ENCODE results near the gene CD300LD.

Gene CD300LD

DNA sequence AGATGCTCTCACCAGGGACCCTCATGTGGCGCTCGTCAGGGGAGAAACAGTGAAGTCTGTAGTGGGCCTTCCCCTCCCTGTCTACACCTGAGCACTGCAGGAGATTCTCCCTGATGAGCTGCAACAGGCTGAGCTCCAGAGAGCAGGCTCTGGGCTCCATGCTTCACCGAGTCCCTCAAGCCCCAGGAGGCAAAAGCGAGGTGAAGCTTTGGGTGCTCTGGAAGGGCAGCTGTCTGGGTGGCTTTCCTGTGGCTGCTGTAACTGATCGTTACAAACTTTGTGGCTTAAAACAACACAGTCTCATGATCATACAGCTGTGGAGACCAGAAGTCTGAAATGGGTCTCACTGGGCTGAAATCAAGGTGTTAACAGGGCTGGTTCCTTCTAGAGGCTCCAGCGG is 12.1 kb upstream of the CD300LD start:
- H3K36me3 ChIP-seq (replicated peaks) = no peaks in the 10 kb centered on the region
- no peaks in the 10 kb centered on the region for H3K27me3 ChIP-seq (replicated peaks)
- H3K27ac ChIP-seq = no peak overlapping the region
- in situ Hi-C loops (cut with HindIII; ENCODE audit: low pct_ligation_motif_present, low sequenced_read_pairs) = no loop called here
- TF ChIP-seq, protein P1, sequence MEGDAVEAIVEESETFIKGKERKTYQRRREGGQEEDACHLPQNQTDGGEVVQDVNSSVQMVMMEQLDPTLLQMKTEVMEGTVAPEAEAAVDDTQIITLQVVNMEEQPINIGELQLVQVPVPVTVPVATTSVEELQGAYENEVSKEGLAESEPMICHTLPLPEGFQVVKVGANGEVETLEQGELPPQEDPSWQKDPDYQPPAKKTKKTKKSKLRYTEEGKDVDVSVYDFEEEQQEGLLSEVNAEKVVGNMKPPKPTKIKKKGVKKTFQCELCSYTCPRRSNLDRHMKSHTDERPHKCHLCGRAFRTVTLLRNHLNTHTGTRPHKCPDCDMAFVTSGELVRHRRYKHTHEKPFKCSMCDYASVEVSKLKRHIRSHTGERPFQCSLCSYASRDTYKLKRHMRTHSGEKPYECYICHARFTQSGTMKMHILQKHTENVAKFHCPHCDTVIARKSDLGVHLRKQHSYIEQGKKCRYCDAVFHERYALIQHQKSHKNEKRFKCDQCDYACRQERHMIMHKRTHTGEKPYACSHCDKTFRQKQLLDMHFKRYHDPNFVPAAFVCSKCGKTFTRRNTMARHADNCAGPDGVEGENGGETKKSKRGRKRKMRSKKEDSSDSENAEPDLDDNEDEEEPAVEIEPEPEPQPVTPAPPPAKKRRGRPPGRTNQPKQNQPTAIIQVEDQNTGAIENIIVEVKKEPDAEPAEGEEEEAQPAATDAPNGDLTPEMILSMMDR (IDR thresholded peaks at IDR 0.05; ENCODE audit: low read depth, low read length, missing control alignments) = no peak
- no peak overlapping the region for H3K4me3 ChIP-seq (ENCODE audit: low read depth, low read length)
- DNase-seq = no peak

DNA sequence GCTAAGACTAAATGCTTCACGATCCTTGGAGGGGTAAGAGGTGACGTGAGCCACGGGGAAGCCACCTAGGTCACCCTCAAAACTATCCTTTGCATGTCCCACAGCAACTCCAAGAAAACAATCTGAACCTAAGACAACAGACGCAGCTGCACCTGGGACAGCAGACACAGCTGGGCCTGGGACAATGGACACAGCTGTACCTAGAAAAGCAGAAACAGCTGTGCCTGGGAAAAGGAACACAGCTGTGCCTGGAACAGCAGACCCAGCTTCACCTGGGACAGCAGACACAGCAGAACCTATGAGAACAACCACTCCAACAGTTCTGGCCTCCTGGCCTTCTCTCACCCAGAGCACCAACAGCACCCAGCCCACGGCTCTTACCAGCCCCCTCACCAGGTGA is 11.7 kb upstream of the CD300LD start:
- in situ Hi-C loops (cut with HindIII; ENCODE audit: low pct_ligation_motif_present, low sequenced_read_pairs) = no loop called here
- Histone ChIP-seq H3K36me3 (replicated peaks) (no peaks in the 10 kb centered on the region), H3K27ac (no peak overlapping the region), H3K27me3 (replicated peaks) (no peaks in the 10 kb centered on the region), H3K4me3 (ENCODE audit: low read depth, low read length) (no peak overlapping the region)
- TF ChIP-seq, protein P1 (IDR thresholded peaks at IDR 0.05; ENCODE audit: low read depth, low read length, missing control alignments) = no peak
- DNase-seq = no peak

- in situ Hi-C loops (cut with HindIII; ENCODE audit: low pct_ligation_motif_present, low sequenced_read_pairs) = no loop called here
These were observed 11.1 kb upstream of the CD300LD start for GRCh38 chr17:74603037-74603635.

GRCh38 chr17:74601944-74602572 is 10.0 kb upstream of the CD300LD start:
- Histone ChIP-seq H3K27me3 (replicated peaks) (no peaks in the 10 kb centered on the region), H3K4me3 (ENCODE audit: low read depth, low read length) (no peak overlapping the region), H3K36me3 (replicated peaks) (no peaks in the 10 kb centered on the region), H3K27ac (no peak overlapping the region)
- peak; percentile 18 for DNase-seq
- TF ChIP-seq, protein P1 (IDR thresholded peaks at IDR 0.05; ENCODE audit: low read depth, low read length, missing control alignments) = peak; percentile 55
- in situ Hi-C loops (cut with HindIII; ENCODE audit: low pct_ligation_motif_present, low sequenced_read_pairs) = no loop called here

More at GRCh38 chr17:74603037-74603635, 11.1 kb upstream of the CD300LD start:
- Histone ChIP-seq H3K27me3 (replicated peaks) (no peaks in the 10 kb centered on the region), H3K4me3 (ENCODE audit: low read depth, low read length) (no peak overlapping the region), H3K36me3 (replicated peaks) (no peaks in the 10 kb centered on the region), H3K27ac (no peak overlapping the region)
- DNase-seq = no peak
- TF ChIP-seq, protein P1 (IDR thresholded peaks at IDR 0.05; ENCODE audit: low read depth, low read length, missing control alignments) = no peak

- in situ Hi-C loops (cut with HindIII; ENCODE audit: low pct_ligation_motif_present, low sequenced_read_pairs) = no loop called here
- no peak overlapping the region for H3K4me3 ChIP-seq (ENCODE audit: low read depth, low read length)
- TF ChIP-seq, protein P1 (IDR thresholded peaks at IDR 0.05; ENCODE audit: low read depth, low read length, missing control alignments) = no peak
- no peak overlapping the region for H3K27ac ChIP-seq
- no peaks in the 10 kb centered on the region for H3K27me3 ChIP-seq (replicated peaks)
- DNase-seq = no peak
- no peaks in the 10 kb centered on the region for H3K36me3 ChIP-seq (replicated peaks)
These were observed 7.4 kb upstream of the CD300LD start for GRCh38 chr17:74599448-74599939.
